ENCODE results near the gene TTI1.

Gene TTI1

DNA sequence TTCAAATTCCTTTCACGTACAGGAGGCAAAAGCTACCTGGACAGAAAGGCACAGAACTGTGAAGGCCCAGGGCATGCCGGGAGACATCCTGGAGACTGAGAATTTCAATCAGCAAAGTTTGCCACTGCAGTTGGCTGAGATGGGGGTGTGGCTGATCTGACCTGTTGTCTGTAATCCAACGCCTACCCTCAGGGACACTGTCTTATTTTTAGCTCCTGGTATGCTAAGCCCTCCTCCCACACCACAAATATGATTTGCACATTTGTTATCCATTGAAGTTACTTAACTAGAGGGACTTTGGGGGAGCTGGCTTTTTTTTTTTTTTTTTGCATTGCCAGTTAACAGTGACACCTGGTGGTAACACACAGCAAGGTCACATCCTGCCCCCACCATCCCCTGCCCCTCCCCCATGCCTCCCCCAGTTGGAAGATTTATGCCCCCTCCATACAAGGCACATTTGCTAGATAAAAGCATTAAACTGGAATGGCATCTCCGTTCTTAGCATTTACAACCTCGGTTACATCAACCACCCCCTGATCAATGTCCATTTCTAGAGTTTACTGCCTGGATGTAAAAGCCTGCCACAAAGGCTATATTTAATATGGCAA, 40.4 kb downstream of the TTI1 start:
- TF ChIP-seq, protein P1, sequence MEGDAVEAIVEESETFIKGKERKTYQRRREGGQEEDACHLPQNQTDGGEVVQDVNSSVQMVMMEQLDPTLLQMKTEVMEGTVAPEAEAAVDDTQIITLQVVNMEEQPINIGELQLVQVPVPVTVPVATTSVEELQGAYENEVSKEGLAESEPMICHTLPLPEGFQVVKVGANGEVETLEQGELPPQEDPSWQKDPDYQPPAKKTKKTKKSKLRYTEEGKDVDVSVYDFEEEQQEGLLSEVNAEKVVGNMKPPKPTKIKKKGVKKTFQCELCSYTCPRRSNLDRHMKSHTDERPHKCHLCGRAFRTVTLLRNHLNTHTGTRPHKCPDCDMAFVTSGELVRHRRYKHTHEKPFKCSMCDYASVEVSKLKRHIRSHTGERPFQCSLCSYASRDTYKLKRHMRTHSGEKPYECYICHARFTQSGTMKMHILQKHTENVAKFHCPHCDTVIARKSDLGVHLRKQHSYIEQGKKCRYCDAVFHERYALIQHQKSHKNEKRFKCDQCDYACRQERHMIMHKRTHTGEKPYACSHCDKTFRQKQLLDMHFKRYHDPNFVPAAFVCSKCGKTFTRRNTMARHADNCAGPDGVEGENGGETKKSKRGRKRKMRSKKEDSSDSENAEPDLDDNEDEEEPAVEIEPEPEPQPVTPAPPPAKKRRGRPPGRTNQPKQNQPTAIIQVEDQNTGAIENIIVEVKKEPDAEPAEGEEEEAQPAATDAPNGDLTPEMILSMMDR (conservative IDR thresholded peaks at IDR 0.05) = peak; percentile 83
- H3K27ac ChIP-seq = peak overlapping the region; percentile 87

DNA sequence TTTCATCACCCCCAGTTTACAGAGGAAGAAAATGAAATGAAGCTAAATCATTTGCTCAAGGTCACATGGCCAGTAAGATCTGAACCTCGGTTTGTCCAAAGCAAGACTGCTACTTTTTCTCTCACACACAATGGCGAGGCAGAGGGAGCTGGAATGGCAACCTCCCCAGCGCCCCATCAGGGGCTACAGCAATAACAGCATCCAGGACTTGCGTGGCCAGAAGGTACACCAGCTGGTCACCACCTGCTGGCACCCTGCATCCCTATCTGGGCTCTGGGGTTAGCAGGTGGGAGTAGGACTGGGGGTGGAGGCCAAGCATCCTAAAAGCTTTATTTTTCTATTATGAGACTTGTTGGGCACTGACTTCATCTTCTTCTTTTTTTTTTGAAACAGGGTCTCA, 41.3 kb downstream of the TTI1 start:
- peak overlapping the region; percentile 87 for H3K27ac ChIP-seq
- TF ChIP-seq, protein P1 (conservative IDR thresholded peaks at IDR 0.05) = no peak

DNA sequence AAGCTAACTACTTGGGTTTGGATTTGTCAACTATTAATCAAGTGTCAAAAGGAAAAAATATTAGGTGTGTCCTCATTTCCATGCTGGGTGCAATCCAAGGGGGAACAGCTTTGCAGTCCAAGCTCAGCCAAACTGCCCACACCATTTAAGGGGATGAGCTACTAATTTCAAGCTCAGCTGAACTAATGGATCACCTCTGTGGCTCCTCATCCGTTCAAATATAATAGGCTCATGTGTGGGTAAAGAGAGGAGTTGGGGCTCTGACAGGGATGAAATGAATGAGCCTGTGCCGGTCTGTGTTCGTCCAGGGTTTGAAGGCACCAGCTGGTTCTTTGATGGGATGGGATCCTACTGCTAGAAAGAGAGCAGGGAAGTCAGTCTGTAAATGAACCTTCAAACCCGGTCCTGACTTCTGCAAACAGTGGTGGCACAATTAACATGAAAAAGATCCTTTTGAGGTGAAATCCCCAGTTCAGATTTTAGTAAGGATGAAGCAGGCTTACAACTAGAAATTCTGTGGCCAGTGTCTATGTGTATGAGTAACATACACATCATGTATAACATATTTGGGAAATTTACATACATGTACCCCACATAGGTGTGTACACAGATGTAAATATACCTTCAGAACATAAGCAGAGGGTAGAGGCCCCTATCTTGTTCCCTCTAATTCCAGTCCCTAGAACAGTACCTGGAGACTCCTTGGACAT, 41.9 kb downstream of the TTI1 start:
- peak overlapping the region; percentile 87 for H3K27ac ChIP-seq
- TF ChIP-seq, protein P1 (conservative IDR thresholded peaks at IDR 0.05) = no peak

DNA sequence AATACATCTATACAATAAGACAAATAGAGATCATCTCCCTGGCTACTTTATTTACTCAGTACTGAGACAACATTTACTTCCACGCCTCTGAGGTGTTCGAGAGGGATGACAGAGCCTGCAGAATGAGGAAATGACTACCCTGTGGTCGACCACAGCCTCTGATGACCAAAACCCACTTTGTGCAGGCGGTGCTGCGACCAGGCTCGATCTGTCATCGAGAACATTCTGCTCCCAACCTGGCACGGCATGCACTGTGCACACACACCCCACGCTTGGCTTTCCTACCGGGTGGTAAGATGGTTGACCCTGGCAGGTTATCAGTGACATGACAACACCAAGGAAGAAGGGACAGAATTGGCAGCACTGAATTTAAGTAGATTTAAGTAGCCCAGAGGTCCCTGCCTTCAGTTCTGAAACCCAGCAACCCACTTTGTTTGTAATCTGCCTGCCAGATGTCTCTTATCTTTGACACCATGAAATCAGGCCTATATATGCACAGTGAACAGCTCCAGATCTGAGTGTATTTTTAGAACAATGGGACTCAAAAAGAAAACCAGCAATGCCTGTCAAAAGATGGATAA, 42.6 kb downstream of the TTI1 start:
- TF ChIP-seq, protein P1 (conservative IDR thresholded peaks at IDR 0.05) = no peak
- peak overlapping the region; percentile 87 for H3K27ac ChIP-seq

DNA sequence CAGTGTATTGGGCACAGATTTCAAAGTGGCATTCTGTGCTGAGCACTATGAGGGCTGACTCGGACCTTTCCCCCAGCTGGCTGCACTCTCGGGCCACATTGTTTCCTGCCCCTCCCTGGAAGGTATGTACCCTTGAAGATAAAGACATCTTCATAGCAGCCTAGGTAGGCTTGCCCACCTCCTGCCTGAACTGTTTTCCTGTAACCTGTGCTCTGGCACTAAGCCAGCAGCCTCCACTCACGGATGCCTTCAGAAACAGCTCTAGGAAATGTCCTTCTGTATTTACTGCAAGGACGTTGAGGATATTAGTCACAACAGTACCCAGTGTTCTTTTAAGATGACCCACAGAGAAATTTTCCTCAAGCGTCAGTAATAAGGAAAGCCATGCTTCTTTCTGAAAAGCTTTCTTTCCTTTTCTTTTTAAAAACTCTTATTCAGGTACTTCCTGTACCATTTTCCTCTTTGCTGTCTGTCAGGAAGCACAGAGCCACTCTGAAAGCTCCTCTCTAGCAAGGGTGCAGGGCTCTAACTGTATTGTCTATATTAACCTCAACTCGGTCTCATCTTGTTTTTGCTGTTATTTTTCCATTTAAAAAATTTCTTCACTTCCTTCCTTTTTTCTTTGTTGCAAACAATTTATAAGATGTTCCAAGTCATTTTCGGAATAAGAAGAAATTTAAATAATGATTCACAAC, 43.5 kb downstream of the TTI1 start:
- peak overlapping the region; percentile 87 for H3K27ac ChIP-seq
- TF ChIP-seq, protein P1 (conservative IDR thresholded peaks at IDR 0.05) = no peak

DNA sequence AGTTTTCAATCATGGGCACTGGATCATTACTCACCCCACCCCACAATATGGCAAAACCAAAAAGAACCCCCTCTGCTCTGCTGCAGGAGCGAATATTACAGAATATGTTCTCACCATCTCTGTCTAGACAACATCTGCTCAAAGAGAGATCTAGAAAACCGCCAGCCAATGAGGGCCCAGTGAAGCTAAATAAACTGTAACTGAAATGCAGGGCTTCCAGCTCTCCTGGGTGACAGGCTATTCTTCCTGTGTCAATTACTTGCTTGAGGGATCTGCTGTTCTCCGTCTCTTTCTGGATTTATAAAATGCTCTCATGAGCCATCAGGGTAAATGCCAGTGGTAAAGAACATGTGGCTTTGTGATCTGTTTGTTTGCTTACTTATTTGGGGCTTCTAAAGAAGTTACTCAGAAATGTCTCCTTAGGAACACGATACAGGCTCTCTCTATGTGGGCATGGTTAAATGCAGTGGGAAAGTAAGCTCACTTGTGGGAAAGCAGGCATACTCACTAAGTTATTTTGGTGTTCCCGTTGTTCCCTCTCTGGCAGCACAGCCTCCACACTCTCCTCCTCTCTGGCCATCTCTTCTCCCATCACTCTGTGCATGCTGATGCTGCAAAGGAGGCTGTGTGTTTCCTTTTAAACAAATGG, 44.8 kb downstream of the TTI1 start:
- TF ChIP-seq, protein P1 (conservative IDR thresholded peaks at IDR 0.05) = no peak
- peak overlapping the region; percentile 87 for H3K27ac ChIP-seq
